Measurements from ENCODE around the gene GMDS. TPM values are rescaled to one million over a fixed set of nuclear protein-coding genes. Genes with fewer than 3 reads are reported as not detected.
A peak's percentile ranks its signal among the peaks of the same experiment; 100 is the strongest.

Gene GMDS
- total RNA-seq, 1 experiment from 2014 or later: 31.1 TPM

- POLR2A ChIA-PET: no interaction called here
- Histone ChIP-seq H3K4me1 (peaks cover 21% of the 10 kb centered on the region), H3K4me3 (ENCODE audit: low read depth, low read length) (no peak overlapping the region), H3K9me3 (no peaks in the 10 kb centered on the region), H3K27me3 (replicated peaks; ENCODE audit: control insufficient read depth, insufficient read depth, low read length) (no peaks in the 10 kb centered on the region), H3K36me3 (ENCODE audit: control insufficient read depth, insufficient read depth, low read length) (no peaks in the 10 kb centered on the region)
- Mint-ChIP-seq H3K36me3 (ENCODE audit: insufficient read depth, unreplicated experiment) (peaks cover 4% of the 10 kb centered on the region), H3K27me3 (ENCODE audit: insufficient read depth, unreplicated experiment) (peaks cover 2% of the 10 kb centered on the region), H3K9me3 (ENCODE audit: unreplicated experiment) (no peaks in the 10 kb centered on the region), H3K4me3 (ENCODE audit: unreplicated experiment) (peak overlapping the region; percentile 47), H3K27ac (ENCODE audit: unreplicated experiment) (no peak overlapping the region), H3K4me1 (ENCODE audit: low read depth, unreplicated experiment) (peaks cover 17% of the 10 kb centered on the region)
- intact Hi-C loops (cut with micrococcal nuclease; ENCODE audit: unreplicated experiment): loop anchor here (2.0 to 5.0 kb wide), 4 partner anchors 76 to 849 kb away; no protein-coding TSS in a partner anchor
- CTCF ChIA-PET: interaction anchor here (1.7 to 3.1 kb wide), 2 partner anchors 12 to 506 kb away, joined by 3 to 9 read pairs; no protein-coding TSS in a partner anchor
- no TSS peak for BruUV-seq (replicated peaks)
- DNase-seq: no peak
- no peak for TF ChIP-seq CTCF (IDR thresholded peaks at IDR 0.05; ENCODE audit: insufficient read depth in 1 of 2, low read depth in 1 of 2, low read length in 1 of 2, severe bottlenecking in 1 of 2, unreplicated experiment in 1 of 2)
Observed at GRCh38 chr6:1597924-1598323, 647.5 kb downstream of the GMDS start.

DNA sequence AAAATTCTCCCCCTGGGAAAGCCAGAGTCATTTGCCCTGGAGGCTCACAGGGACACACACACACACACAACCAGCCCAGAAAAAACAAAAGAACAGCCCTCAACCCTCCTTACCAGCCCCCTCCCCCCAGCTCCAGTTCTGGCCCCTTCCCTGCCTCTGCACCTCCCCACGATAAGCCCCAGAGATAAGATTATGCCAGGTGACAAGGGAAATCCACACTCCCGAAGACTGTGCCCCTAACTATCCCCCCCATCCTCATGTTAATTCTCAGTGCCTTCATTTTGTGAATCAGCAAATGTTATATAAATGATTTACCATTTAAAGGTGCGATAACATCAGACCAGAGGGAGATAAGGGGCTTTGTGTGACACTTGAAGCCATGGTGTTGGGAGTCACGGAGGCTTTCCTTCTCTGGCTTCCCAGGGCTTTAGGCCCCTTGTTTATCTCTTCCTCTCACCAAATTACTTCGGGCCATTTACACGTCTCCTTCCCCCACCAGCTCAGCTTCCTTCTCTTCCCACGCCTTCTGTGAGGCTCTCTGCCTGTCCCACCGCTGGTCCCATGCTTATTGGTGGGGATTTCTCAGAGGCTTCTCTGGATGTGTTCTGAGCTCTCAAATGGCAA lies 648.2 kb downstream of the GMDS start:
- ChIA-PET CTCF (interaction anchor here (1.7 to 3.1 kb wide), 2 partner anchors 13 to 507 kb away, joined by 3 to 9 read pairs; no protein-coding TSS in a partner anchor), POLR2A (no interaction called here)
- no peak for TF ChIP-seq CTCF (IDR thresholded peaks at IDR 0.05; ENCODE audit: insufficient read depth in 1 of 2, low read depth in 1 of 2, low read length in 1 of 2, severe bottlenecking in 1 of 2, unreplicated experiment in 1 of 2)
- Histone ChIP-seq H3K36me3 (ENCODE audit: control insufficient read depth, insufficient read depth, low read length) (no peaks in the 10 kb centered on the region), H3K27me3 (replicated peaks; ENCODE audit: control insufficient read depth, insufficient read depth, low read length) (no peaks in the 10 kb centered on the region), H3K9me3 (no peaks in the 10 kb centered on the region), H3K4me3 (ENCODE audit: low read depth, low read length) (no peak overlapping the region), H3K4me1 (peaks cover 21% of the 10 kb centered on the region)
- Mint-ChIP-seq H3K27ac (ENCODE audit: unreplicated experiment) (no peak overlapping the region), H3K9me3 (ENCODE audit: unreplicated experiment) (peaks cover 4% of the 10 kb centered on the region), H3K27me3 (ENCODE audit: insufficient read depth, unreplicated experiment) (peaks cover 5% of the 10 kb centered on the region), H3K4me1 (ENCODE audit: low read depth, unreplicated experiment) (peaks cover 17% of the 10 kb centered on the region), H3K4me3 (ENCODE audit: unreplicated experiment) (peak overlapping the region; percentile 47), H3K36me3 (ENCODE audit: insufficient read depth, unreplicated experiment) (peaks cover 4% of the 10 kb centered on the region)
- intact Hi-C loops (cut with micrococcal nuclease; ENCODE audit: unreplicated experiment): loop anchor here (2.0 to 5.0 kb wide), 4 partner anchors 75 to 850 kb away; no protein-coding TSS in a partner anchor
- BruUV-seq (replicated peaks): no TSS peak
- no peak for DNase-seq

DNA sequence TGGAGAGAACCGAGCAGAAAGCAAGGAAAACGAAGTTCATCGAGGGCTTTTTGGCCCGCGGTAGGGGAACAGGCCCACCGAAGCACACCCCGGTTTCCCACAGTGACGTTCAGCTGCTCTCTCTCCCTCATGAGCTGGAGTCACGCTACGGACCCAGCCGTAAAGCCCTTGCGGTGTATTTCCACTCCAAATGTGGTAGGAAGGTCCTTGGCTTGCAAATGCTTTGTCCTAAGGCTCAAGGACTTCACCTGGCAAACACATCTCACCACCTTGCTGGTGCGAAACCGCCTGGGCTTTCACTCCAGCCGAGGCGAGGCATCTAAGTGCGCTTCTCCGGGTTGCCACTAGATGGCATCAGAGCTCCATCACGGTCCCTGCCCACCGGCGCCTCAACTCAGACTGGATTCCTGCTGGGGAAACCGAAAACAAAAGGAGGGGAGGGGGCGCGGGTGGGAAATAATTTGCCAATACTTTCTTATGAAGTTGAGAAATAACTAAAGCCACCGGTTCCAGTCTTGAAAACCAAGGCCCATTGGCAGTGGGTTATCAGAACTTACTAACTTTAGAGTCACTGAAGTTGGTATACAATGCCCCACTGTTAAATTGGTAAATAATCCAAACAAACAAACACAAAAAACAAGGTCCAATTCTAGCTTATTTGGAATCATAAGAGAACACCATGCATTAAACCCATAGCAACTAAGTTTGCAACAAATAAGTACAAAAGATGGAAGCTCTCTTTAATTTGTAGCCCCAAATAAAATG lies 649.1 kb downstream of the GMDS start:
- ChIA-PET CTCF (interaction anchor here (0.7 to 3.1 kb wide), 3 partner anchors 73 to 758 kb away, joined by 3 to 9 read pairs (median 3); no protein-coding TSS in a partner anchor), POLR2A (no interaction called here)
- Mint-ChIP-seq H3K9me3 (ENCODE audit: unreplicated experiment) (peaks cover 9% of the 10 kb centered on the region), H3K27me3 (ENCODE audit: insufficient read depth, unreplicated experiment) (peaks cover 5% of the 10 kb centered on the region), H3K4me1 (ENCODE audit: low read depth, unreplicated experiment) (peaks cover 17% of the 10 kb centered on the region), H3K36me3 (ENCODE audit: insufficient read depth, unreplicated experiment) (peaks cover 4% of the 10 kb centered on the region), H3K27ac (ENCODE audit: unreplicated experiment) (no peak overlapping the region), H3K4me3 (ENCODE audit: unreplicated experiment) (peak overlapping the region; percentile 23)
- Histone ChIP-seq H3K4me1 (peaks cover 21% of the 10 kb centered on the region), H3K4me3 (ENCODE audit: low read depth, low read length) (no peak overlapping the region), H3K9me3 (no peaks in the 10 kb centered on the region), H3K36me3 (ENCODE audit: control insufficient read depth, insufficient read depth, low read length) (no peaks in the 10 kb centered on the region), H3K27me3 (replicated peaks; ENCODE audit: control insufficient read depth, insufficient read depth, low read length) (no peaks in the 10 kb centered on the region)
- DNase-seq: peak; percentile 60 to 78
- peak; percentile 85 to 94 for TF ChIP-seq CTCF (IDR thresholded peaks at IDR 0.05; ENCODE audit: insufficient read depth in 1 of 2, low read depth in 1 of 2, low read length in 1 of 2, severe bottlenecking in 1 of 2, unreplicated experiment in 1 of 2)
- BruUV-seq (replicated peaks): no TSS peak
- intact Hi-C loops (cut with micrococcal nuclease; ENCODE audit: unreplicated experiment): loop anchor here (1.0 to 5.0 kb wide), 6 partner anchors 74 to 1038 kb away; no protein-coding TSS in a partner anchor

Measured in Caco-2 (cell line).